Ishikawa (cell line): ENCODE data around the gene FGFBP2.

Source experiments
- CEBPB ChIP-seq: IDR thresholded peaks from 2 replicates; pipeline ENCODE4 v1.6.1; 2012
- EGR1 ChIP-seq: IDR thresholded peaks from 2 replicates; pipeline ENCODE4 v1.6.1; 2012
- EP300 ChIP-seq: IDR thresholded peaks from 2 replicates; pipeline ENCODE4 v1.6.1; 2012; ENCODE audit warnings: borderline replicate concordance
- NFIC ChIP-seq: IDR thresholded peaks from 2 replicates; pipeline ENCODE4 v1.6.1; 2012
- RAD21 ChIP-seq: IDR thresholded peaks from 2 replicates; pipeline ENCODE4 v1.6.1; 2012; ENCODE audit warnings: low read depth
- TAF1 ChIP-seq: IDR thresholded peaks from 2 replicates; pipeline ENCODE4 v1.6.1; 2012; ENCODE audit warnings: low read depth, mild to moderate bottlenecking
- TEAD4 ChIP-seq: IDR thresholded peaks from 2 replicates; pipeline ENCODE4 v1.6.1; 2012
- YY1 ChIP-seq: IDR thresholded peaks from 2 replicates; pipeline ENCODE4 v1.6.1; 2012; ENCODE audit warnings: low read depth
- ZBTB7A ChIP-seq: IDR thresholded peaks from 2 replicates; pipeline ENCODE4 v1.6.1; 2012; ENCODE audit warnings: low read depth
- TF ChIP-seq, protein P1 (sequence below): IDR thresholded peaks from 2 replicates; pipeline ENCODE4 v1.6.1; 2012; ENCODE audit warnings: low read depth, mild to moderate bottlenecking
- TF ChIP-seq, protein P2 (sequence below): IDR thresholded peaks from 2 replicates; pipeline ENCODE4 v1.6.1; 2012
- TF ChIP-seq, protein P3 (sequence below): IDR thresholded peaks from 2 replicates; pipeline ENCODE4 v1.6.1; 2012

DNA sequence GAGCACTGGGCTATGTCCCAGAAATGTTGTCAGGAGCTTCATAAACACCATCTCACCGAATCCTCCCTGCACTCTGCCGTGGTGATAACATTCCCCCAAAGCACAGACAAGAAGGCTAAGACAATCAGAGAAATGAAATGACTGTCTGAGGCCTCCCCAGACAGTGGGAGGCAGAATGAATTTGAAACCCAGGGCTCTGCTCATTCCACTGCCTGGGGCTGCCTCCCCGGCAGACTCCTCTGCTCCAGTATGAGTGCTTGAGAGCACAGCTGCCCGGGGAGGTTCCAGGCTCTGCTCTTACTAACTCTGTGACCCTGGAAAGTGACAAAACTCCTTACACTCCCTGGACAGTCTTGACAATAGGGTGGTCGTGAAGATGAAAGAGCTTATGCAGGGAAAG, 34.1 kb downstream of the FGFBP2 start:
- TF ChIP-seq TEAD4: no peak
- TF ChIP-seq, protein P1, sequence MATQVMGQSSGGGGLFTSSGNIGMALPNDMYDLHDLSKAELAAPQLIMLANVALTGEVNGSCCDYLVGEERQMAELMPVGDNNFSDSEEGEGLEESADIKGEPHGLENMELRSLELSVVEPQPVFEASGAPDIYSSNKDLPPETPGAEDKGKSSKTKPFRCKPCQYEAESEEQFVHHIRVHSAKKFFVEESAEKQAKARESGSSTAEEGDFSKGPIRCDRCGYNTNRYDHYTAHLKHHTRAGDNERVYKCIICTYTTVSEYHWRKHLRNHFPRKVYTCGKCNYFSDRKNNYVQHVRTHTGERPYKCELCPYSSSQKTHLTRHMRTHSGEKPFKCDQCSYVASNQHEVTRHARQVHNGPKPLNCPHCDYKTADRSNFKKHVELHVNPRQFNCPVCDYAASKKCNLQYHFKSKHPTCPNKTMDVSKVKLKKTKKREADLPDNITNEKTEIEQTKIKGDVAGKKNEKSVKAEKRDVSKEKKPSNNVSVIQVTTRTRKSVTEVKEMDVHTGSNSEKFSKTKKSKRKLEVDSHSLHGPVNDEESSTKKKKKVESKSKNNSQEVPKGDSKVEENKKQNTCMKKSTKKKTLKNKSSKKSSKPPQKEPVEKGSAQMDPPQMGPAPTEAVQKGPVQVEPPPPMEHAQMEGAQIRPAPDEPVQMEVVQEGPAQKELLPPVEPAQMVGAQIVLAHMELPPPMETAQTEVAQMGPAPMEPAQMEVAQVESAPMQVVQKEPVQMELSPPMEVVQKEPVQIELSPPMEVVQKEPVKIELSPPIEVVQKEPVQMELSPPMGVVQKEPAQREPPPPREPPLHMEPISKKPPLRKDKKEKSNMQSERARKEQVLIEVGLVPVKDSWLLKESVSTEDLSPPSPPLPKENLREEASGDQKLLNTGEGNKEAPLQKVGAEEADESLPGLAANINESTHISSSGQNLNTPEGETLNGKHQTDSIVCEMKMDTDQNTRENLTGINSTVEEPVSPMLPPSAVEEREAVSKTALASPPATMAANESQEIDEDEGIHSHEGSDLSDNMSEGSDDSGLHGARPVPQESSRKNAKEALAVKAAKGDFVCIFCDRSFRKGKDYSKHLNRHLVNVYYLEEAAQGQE: no peak
- TF ChIP-seq YY1: no peak
- TF ChIP-seq RAD21: no peak
- no peak for TF ChIP-seq EGR1
- no peak for TF ChIP-seq CEBPB
- TF ChIP-seq ZBTB7A: no peak
- no peak for TF ChIP-seq TAF1
- TF ChIP-seq NFIC: no peak
- TF ChIP-seq, protein P2, sequence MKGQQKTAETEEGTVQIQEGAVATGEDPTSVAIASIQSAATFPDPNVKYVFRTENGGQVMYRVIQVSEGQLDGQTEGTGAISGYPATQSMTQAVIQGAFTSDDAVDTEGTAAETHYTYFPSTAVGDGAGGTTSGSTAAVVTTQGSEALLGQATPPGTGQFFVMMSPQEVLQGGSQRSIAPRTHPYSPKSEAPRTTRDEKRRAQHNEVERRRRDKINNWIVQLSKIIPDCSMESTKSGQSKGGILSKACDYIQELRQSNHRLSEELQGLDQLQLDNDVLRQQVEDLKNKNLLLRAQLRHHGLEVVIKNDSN: no peak
- TF ChIP-seq EP300: no peak
- TF ChIP-seq, protein P3, sequence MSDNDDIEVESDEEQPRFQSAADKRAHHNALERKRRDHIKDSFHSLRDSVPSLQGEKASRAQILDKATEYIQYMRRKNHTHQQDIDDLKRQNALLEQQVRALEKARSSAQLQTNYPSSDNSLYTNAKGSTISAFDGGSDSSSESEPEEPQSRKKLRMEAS: no peak
